A549 (cell line): Measurements from ENCODE around the gene THUMPD3. TPM values are rescaled to one million over a fixed set of nuclear protein-coding genes. Genes with fewer than 3 reads are reported as not detected.

ENCODE experiments used
- ATAC-seq, 2 experiments: fragments of 200-7000 bp in 1 of 2; fragments of >200 bp in 1 of 2; cut with Nextera tagmentation in 1 of 2; cut with Tn5 transposase in 1 of 2; 3 replicates each; pipeline versions ENCODE4 v1.8.0 to v1.9.1; 2018 to 2020; ENCODE audit warnings: mild to moderate bottlenecking in 1 of 2, moderate library complexity in 1 of 2
- CTCF ChIA-PET: fragments of 300-600 bp; sonication (Branson Sonifier 250); formaldehyde crosslinking; extraction: SDS; loops from one replicate; lab custom pipeline; 2021; ENCODE audit warnings: antibody characterized with exemption, inconsistent platforms; lab: Yijun Ruan, JAX
- POLR2A ChIA-PET: fragments of 350-600 bp; formaldehyde crosslinking; extraction: SDS; loops from one replicate; lab custom pipeline; 2021; ENCODE audit warnings: antibody characterized with exemption, inconsistent platforms; lab: Yijun Ruan, JAX
- DNase-seq, 2 experiments: peaks; one replicate each; pipeline versions ENCODE4 v3.0.0 to v3.0.0-alpha.2; 2011 to 2016; ENCODE audit warnings: low read depth in 1 of 2, low spot score in 1 of 2
- FAIRE-seq: peaks from 2 replicates; lab custom pipeline; 2011; peaks lifted over from hg19 to GRCh38; lab: Jason Lieb, UNC
- H3K27ac ChIP-seq, 2 experiments: fragments of >200 bp; sonication (Bioruptor Twin); formaldehyde crosslinking; 3 replicates each; pipeline ENCODE4 v1.5.1; 2016 to 2017
- H3K4me1 ChIP-seq: fragments of >200 bp; sonication (Bioruptor Twin); formaldehyde crosslinking; 3 replicates; pipeline ENCODE4 v1.6.1; 2016
- H3K4me2 ChIP-seq: fragments of >200 bp; sonication (Bioruptor Twin); formaldehyde crosslinking; 3 replicates; pipeline ENCODE4 v1.6.1; 2016
- H3K4me3 ChIP-seq: fragments of >200 bp; sonication (Bioruptor Twin); formaldehyde crosslinking; 3 replicates; pipeline ENCODE4 v1.5.1; 2016
- H3K9me3 ChIP-seq: fragments of >200 bp; sonication (Bioruptor Twin); formaldehyde crosslinking; 3 replicates; pipeline ENCODE4 v1.6.1; 2016
- BHLHE40 ChIP-seq: IDR thresholded peaks from 2 replicates; pipeline ENCODE4 v1.6.1; 2012; ENCODE audit warnings: low read depth, low read length, inconsistent platforms
- CBX2 ChIP-seq: fragments of 200-600 bp; sonication (generic); IDR thresholded peaks from 2 replicates; pipeline ENCODE4 v1.6.1; 2016; ENCODE audit warnings: low read depth, mild to moderate bottlenecking, borderline replicate concordance
- CHD4 ChIP-seq: fragments of 200-600 bp; sonication (generic); IDR thresholded peaks from 2 replicates; pipeline ENCODE4 v1.6.1; 2016; ENCODE audit warnings: antibody characterized with exemption, mild to moderate bottlenecking, borderline replicate concordance
- FOSB ChIP-seq: fragments of 250-450 bp; sonication (Bioruptor Pico); IDR thresholded peaks from 2 replicates; pipeline ENCODE4 v1.5.0; 2020; ENCODE audit warnings: mild to moderate bottlenecking, moderate library complexity
- FOXS1 ChIP-seq: fragments of 250-450 bp; sonication (Bioruptor Pico); IDR thresholded peaks from 2 replicates; pipeline ENCODE4 v1.5.0; 2020; ENCODE audit warnings: mild to moderate bottlenecking, moderate library complexity
- HDAC2 ChIP-seq: fragments of 200-600 bp; sonication (generic); IDR thresholded peaks from 2 replicates; pipeline ENCODE4 v1.6.1; 2016
- HEYL ChIP-seq: fragments of 250-450 bp; sonication (Bioruptor Pico); IDR thresholded peaks from 2 replicates; pipeline ENCODE4 v1.8.0; 2021; ENCODE audit warnings: mild to moderate bottlenecking, moderate library complexity
- HMGXB4 ChIP-seq: fragments of 250-450 bp; sonication (Bioruptor Pico); IDR thresholded peaks from 2 replicates; pipeline ENCODE4 v1.5.0; 2021; ENCODE audit warnings: mild to moderate bottlenecking, moderate library complexity, borderline replicate concordance
- JUNB ChIP-seq: fragments of >200 bp; sonication (Bioruptor Twin); formaldehyde crosslinking; IDR thresholded peaks from 2 replicates; pipeline ENCODE4 v1.6.1; 2016
- KDM5A ChIP-seq: fragments of 200-600 bp; sonication (generic); IDR thresholded peaks from 2 replicates; pipeline ENCODE4 v1.6.1; 2016; ENCODE audit warnings: antibody characterized with exemption, mild to moderate bottlenecking
- MAZ ChIP-seq: fragments of 150-350 bp; IDR thresholded peaks from 2 replicates; pipeline ENCODE4 v1.6.1; 2014; ENCODE audit warnings: antibody characterized with exemption, low read depth, low read length, borderline replicate concordance
- NPAS2 ChIP-seq: fragments of 250-450 bp; sonication (Bioruptor Pico); IDR thresholded peaks from 2 replicates; pipeline ENCODE4 v1.8.0; 2022; ENCODE audit warnings: mild to moderate bottlenecking, moderate library complexity, borderline replicate concordance
- PBX3 ChIP-seq: IDR thresholded peaks from 2 replicates; pipeline ENCODE4 v1.6.1; 2012
- PHF8 ChIP-seq: fragments of 200-600 bp; sonication (generic); IDR thresholded peaks from 2 replicates; pipeline ENCODE4 v1.6.1; 2016; ENCODE audit warnings: low read depth, mild to moderate bottlenecking, antibody characterized with exemption, moderate library complexity, borderline replicate concordance
- POLR2A ChIP-seq: IDR thresholded peaks from 2 replicates; pipeline ENCODE4 v1.6.1; 2012; ENCODE audit warnings: mild to moderate bottlenecking, low read length
- RFX5 ChIP-seq: fragments of 450-650 bp; IDR thresholded peaks from 2 replicates; pipeline ENCODE4 v1.7.1; 2014; ENCODE audit warnings: antibody characterized with exemption, mild to moderate bottlenecking, moderate library complexity
- TP53 ChIP-seq: fragments of 250-450 bp; sonication (Bioruptor Pico); IDR thresholded peaks from 2 replicates; pipeline ENCODE4 v1.5.0; 2021; ENCODE audit warnings: mild to moderate bottlenecking, moderate library complexity
- ZFP36 ChIP-seq: fragments of 450-650 bp; IDR thresholded peaks from 2 replicates; pipeline ENCODE4 v1.6.1; 2014; ENCODE audit warnings: borderline replicate concordance; ENCODE audit not compliant: partially characterized antibody
- ZNF302 ChIP-seq: fragments of 250-450 bp; sonication (Bioruptor Pico); IDR thresholded peaks from 2 replicates; pipeline ENCODE4 v1.9.0; 2021; ENCODE audit warnings: inconsistent platforms, mild to moderate bottlenecking, moderate library complexity
- ZSCAN20 ChIP-seq: fragments of 250-450 bp; sonication (Bioruptor Pico); IDR thresholded peaks from 2 replicates; pipeline ENCODE4 v1.8.0; 2022; ENCODE audit warnings: mild to moderate bottlenecking, moderate library complexity
- WGBS: methylation state at CpG from one replicate; pipeline ENCODE4 v1.1.6; 2017; ENCODE audit errors: missing lambda C conversion rate; 5-methylcytosine and 5-hydroxymethylcytosine counted together
- polyA plus RNA-seq, 4 experiments: library from polyadenylated mRNA; depleted of rRNA in 3 of 4; stranded (reverse); fragments of >200 nt; fragmentation: RNase III in 1 of 4; extraction: RNeasy Plus Mini Kit Qiagen cat#74134 plus additional on column Dnase treatment in 1 of 4; gene quantifications; 2 replicates in 3 of 4; 3 replicates in 1 of 4; pipeline ENCODE4 v1.2.3, GENCODE V29; 2011 to 2017
- TF ChIP-seq, protein P1 (sequence below): fragments of >200 bp; sonication (Bioruptor Twin); formaldehyde crosslinking; IDR thresholded peaks from 3 replicates; pipeline ENCODE4 v1.5.1; 2016

Gene THUMPD3
- polyA plus RNA-seq, 2 of the 4 experiments (the other 2 are of a cell fraction) = 53.9 to 86.0 TPM

DNA sequence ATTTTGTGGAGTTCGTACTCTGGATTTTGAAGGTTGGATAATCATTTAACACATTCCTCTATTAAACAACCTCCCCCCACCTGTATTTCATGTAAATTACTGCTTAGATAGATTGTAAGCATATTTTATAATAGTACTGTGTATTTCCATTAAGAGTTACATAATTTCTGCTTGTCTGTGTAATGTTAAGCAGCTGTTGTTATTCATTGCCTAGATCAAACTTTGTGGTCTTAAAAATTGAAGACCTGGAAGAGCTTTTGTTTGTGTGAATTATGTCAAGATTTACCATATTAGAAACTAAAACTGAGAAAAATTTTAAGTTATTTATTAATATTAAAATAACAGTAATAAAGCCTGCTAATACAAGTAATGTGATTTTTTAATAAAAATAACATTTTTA, 45.7 kb downstream of the THUMPD3 start (continued):
- TF ChIP-seq, protein P1, sequence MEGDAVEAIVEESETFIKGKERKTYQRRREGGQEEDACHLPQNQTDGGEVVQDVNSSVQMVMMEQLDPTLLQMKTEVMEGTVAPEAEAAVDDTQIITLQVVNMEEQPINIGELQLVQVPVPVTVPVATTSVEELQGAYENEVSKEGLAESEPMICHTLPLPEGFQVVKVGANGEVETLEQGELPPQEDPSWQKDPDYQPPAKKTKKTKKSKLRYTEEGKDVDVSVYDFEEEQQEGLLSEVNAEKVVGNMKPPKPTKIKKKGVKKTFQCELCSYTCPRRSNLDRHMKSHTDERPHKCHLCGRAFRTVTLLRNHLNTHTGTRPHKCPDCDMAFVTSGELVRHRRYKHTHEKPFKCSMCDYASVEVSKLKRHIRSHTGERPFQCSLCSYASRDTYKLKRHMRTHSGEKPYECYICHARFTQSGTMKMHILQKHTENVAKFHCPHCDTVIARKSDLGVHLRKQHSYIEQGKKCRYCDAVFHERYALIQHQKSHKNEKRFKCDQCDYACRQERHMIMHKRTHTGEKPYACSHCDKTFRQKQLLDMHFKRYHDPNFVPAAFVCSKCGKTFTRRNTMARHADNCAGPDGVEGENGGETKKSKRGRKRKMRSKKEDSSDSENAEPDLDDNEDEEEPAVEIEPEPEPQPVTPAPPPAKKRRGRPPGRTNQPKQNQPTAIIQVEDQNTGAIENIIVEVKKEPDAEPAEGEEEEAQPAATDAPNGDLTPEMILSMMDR = no peak

DNA sequence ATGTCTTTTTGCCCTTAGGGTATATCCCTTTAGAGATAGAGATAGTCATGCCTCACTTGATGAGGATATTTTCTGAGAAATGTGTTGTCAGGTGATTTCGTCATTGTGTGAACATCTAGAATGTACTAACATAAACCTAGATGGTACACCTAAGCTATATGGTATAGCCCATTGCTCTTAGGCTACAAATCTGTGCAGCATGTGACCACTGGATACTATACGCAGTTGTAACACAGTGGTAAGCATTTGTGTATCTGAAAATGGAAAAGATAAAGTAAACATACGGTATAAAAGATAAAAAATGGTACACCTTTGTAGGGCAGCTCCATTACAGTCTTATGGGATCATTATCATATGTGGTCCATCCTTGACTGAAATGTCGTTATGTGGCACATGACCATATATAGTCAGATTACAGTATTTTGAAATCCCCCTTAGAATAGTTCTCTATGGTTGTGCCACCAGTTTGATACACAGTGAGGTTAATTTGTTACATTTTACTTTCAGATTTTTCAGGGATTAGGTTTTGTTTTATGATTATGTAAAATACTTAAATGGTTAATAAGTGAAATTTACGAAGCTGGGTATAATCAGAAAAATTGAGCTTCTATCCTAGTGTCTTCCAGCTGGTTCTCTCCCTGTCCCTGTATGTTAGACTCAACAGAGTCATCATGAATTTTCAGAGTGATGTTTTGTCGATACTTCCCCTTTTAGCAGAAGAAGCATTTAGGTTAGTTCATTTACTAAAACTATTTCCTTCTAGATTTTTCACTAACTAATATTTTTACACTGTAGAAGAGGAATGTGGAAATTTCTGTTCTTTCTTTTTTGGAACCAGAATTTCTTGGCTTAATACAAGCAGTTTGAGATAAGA, 47.4 kb downstream of the THUMPD3 start:
- WGBS = 90% methylated on average over 6 of the region's 6 CpGs
- DNase-seq (no peak), ATAC-seq (no peak)
- POLR2A ChIA-PET = no interaction called here
- no peak overlapping the region for H3K27ac ChIP-seq
- TF ChIP-seq ZSCAN20 = no peak
- no peak for TF ChIP-seq CBX2
- TF ChIP-seq HMGXB4 = no peak
- no peak for TF ChIP-seq ZNF302
- no peak for TF ChIP-seq POLR2A
- TF ChIP-seq PBX3 = no peak
- no peak for TF ChIP-seq JUNB
- TF ChIP-seq BHLHE40 = no peak
- no peak for TF ChIP-seq HEYL (CRISPR knock-in tag)
- no peak for TF ChIP-seq MAZ
- TF ChIP-seq HDAC2 = no peak
- no peak for TF ChIP-seq ZFP36
- TF ChIP-seq FOXS1 (CRISPR knock-in tag) = no peak
- TF ChIP-seq NPAS2 (CRISPR knock-in tag) = no peak
- no peak for TF ChIP-seq CHD4
- TF ChIP-seq, all 56 proteins: peak for 0
- Histone ChIP-seq H3K4me2 (no peak overlapping the region), H3K9me3 (0 out of 3 replicates have a peak, but pooled peaks cover 6% of the 10 kb centered on the region), H3K4me3 (no peak overlapping the region), H3K4me1 (peaks cover 58% of the 10 kb centered on the region)
- no peak for FAIRE-seq
- CTCF ChIA-PET = interaction anchor here (0.6 kb wide), 1 partner anchor 1913 kb away, joined by 3 read pairs; no protein-coding TSS in a partner anchor

DNA sequence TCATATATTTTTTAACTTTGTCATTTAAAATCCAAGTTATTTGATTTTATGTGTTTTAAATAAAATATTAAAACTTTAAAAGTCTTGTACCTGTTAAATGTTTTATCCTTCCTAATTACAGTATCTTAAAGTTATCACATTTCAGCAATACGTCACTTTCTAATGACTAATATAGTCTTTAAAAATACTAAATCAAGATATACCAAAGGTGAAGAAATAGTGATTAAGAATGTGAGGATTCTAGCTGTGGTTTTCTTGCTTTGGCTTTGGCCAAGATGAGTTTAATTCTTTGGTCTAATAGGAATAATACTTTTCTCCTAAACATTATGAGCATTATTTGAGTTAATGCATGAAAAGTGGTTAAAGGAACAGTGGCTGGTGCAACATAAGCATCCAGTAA, 48.4 kb downstream of the THUMPD3 start:
- Histone ChIP-seq H3K9me3 (0 out of 3 replicates have a peak, but pooled peaks cover 6% of the 10 kb centered on the region), H3K27ac (no peak overlapping the region), H3K4me3 (no peak overlapping the region), H3K4me2 (no peak overlapping the region), H3K4me1 (peaks cover 58% of the 10 kb centered on the region)
- ChIA-PET POLR2A (no interaction called here), CTCF (no interaction called here)
- no peak for DNase-seq
- WGBS = 91% methylated on average over 1 of the region's 1 CpG
- ATAC-seq = no peak
- TF ChIP-seq FOSB (CRISPR knock-in tag) = no peak
- no peak for TF ChIP-seq TP53
- no peak for TF ChIP-seq HEYL (CRISPR knock-in tag)
- no peak for TF ChIP-seq PHF8
- TF ChIP-seq JUNB = no peak
- TF ChIP-seq KDM5A = no peak
- TF ChIP-seq, protein P1 = no peak
- no peak for TF ChIP-seq PBX3
- no peak for TF ChIP-seq RFX5
- no peak for FAIRE-seq
